ENCODE measurements around the gene FIBP. TPM values are rescaled to one million over a fixed set of nuclear protein-coding genes. Genes with fewer than 3 reads are reported as not detected.

The FIBP gene
- total RNA-seq, 4 donors from 2014 or later: 53.4 to 82.6 (median 75.9) TPM

DNA sequence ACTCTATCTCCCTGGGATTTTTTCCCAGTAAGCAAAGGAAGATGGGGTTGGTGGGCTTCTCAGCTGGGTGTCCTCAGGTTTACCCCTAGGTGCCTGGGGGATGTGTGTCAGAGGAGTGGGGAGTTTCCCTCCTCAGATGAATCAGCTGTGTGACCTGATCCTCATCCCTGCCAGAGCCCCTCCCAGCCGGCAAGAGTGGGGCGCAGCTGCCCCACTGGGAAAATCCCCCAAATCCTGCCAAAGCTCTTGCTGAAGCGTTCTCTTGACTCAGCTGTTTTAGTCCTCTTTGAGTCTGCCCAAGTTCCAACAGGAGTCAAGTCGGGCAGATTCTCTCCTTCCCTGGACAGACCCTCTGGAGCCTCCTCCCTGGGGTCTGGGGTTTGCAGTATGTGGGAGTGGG, 24.6 kb upstream of the FIBP start:
- DNase-seq: no peak
- H3K9me3 ChIP-seq: no peaks in the 10 kb centered on the region
- H3K4me1 ChIP-seq: peaks cover 22 to 41% (median 37%) of the 10 kb centered on the region in 4 donors
- in situ Hi-C loops (cut with MboI; ENCODE audit: low pct_ligation_motif_present in 1 of 4, low pct_unique_long_range_greater_than_20kb in 1 of 4, low sequenced_read_pairs in 3 of 4) (no loop called here), intact Hi-C loops (cut with DNase I; ENCODE audit: low total_unique reads) (no loop called here)
- H3K27me3 ChIP-seq: no peaks in the 10 kb centered on the region
- H3K36me3 ChIP-seq: no peaks in the 10 kb centered on the region
- H3K4me3 ChIP-seq: no peak overlapping the region
- TF ChIP-seq, protein P1, sequence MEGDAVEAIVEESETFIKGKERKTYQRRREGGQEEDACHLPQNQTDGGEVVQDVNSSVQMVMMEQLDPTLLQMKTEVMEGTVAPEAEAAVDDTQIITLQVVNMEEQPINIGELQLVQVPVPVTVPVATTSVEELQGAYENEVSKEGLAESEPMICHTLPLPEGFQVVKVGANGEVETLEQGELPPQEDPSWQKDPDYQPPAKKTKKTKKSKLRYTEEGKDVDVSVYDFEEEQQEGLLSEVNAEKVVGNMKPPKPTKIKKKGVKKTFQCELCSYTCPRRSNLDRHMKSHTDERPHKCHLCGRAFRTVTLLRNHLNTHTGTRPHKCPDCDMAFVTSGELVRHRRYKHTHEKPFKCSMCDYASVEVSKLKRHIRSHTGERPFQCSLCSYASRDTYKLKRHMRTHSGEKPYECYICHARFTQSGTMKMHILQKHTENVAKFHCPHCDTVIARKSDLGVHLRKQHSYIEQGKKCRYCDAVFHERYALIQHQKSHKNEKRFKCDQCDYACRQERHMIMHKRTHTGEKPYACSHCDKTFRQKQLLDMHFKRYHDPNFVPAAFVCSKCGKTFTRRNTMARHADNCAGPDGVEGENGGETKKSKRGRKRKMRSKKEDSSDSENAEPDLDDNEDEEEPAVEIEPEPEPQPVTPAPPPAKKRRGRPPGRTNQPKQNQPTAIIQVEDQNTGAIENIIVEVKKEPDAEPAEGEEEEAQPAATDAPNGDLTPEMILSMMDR (IDR thresholded peaks at IDR 0.05): no peak
- no peak for TF ChIP-seq EP300 (IDR thresholded peaks at IDR 0.05; ENCODE audit: low read depth)
- TF ChIP-seq POLR2A (IDR thresholded peaks at IDR 0.05): no peak
- TF ChIP-seq POLR2AphosphoS5 (IDR thresholded peaks at IDR 0.05): no peak
- no peak overlapping the region for H3K27ac ChIP-seq
- WGBS, 2 donors (ENCODE audit: low coverage in 1 of 2): 48% methylated on average over 4 of the region's 4 CpGs; no CpG with 5 or more reads in 1 of the 2 donors

DNA sequence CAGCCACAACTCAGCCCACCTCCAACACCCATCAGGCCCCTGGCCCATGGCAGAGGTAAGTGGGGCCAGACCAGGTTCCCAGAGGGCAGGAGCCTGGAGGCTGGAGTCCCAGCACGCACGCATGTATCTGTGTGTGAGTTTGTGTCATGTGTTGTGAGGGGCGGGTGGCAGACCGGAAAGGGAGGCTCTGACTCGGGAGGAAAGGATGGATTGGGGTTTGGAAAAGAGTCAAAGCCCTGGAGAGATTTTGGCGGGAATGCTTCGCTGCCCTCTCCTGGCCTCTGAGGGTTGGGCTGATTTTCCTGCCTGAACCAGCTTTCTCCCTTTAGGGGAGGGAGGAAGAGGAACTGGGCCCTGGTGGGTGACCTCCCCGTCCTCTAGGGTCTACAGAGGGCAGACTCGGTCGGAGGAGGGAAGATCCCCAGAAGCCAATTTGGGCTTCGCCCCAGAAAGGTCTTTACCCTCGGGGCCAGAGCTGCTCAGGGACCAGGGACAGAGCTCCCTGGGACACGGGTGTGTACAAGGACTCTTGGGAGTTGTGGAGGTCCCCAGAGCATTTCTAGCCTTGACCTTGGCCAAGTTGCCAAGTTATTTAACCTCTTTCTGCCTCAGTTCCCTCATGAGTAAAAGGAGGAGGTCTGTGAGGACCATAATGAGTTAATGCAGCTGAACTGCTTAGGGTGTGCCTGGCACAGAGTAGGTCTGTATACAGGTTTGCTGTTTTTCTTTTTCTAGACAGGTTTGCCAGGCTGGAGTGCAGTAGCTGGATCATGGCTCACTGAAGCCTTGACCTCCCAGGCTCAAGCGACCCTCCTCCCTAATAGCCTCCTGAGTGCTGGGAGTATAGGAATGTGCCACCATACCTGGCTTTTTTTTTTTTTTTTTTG, 23.7 kb upstream of the FIBP start:
- Histone ChIP-seq H3K36me3 (no peaks in the 10 kb centered on the region), H3K9me3 (no peaks in the 10 kb centered on the region), H3K4me1 (peaks cover 13 to 32% (median 28%) of the 10 kb centered on the region in 4 donors), H3K27ac (peak overlapping the region in 1 of 4 donors; percentile 8), H3K27me3 (no peaks in the 10 kb centered on the region), H3K4me3 (no peak overlapping the region)
- in situ Hi-C loops (cut with MboI; ENCODE audit: low pct_ligation_motif_present in 1 of 4, low pct_unique_long_range_greater_than_20kb in 1 of 4, low sequenced_read_pairs in 3 of 4): no loop called here
- TF ChIP-seq, protein P1 (IDR thresholded peaks at IDR 0.05): peak in 2 of 5 experiments; percentile 14 to 16
- TF ChIP-seq POLR2AphosphoS5 (IDR thresholded peaks at IDR 0.05) (peak in 2 of 3 donors; percentile 11 to 42), POLR2A (IDR thresholded peaks at IDR 0.05) (no peak), EP300 (IDR thresholded peaks at IDR 0.05; ENCODE audit: low read depth) (no peak)
- 31 to 35% methylated on average over 4 to 14 of the region's 14 CpGs for WGBS, 2 donors (ENCODE audit: low coverage in 1 of 2)
- DNase-seq: peak; percentile 40
- intact Hi-C loops (cut with DNase I; ENCODE audit: low total_unique reads): no loop called here

DNA sequence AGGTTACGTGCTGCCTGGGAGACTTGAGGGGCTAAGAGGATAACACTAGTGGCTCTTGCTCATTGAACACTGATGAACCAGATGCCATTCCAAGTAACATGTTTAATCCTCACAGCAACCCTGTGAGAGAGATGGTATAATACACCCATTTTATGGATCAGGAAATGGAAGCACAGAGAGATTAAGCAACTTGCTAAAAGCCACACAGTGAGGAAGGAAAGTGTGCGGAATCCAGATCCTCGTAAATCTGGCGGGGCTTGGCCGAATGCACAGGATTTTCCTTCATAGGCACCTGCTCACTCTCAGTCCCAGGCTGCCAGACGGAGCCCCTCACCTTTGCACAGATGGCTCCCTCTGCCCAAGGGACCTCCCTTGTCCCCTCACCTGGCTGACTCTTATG, 19.6 kb upstream of the FIBP start:
- intact Hi-C loops (cut with DNase I; ENCODE audit: low total_unique reads): no loop called here
- whole genome bisulfite sequencing, 2 donors (ENCODE audit: low coverage in 1 of 2): 75% methylated on average over 6 of the region's 6 CpGs; no CpG with 5 or more reads in 1 of the 2 donors
- no peak for DNase-seq

DNA sequence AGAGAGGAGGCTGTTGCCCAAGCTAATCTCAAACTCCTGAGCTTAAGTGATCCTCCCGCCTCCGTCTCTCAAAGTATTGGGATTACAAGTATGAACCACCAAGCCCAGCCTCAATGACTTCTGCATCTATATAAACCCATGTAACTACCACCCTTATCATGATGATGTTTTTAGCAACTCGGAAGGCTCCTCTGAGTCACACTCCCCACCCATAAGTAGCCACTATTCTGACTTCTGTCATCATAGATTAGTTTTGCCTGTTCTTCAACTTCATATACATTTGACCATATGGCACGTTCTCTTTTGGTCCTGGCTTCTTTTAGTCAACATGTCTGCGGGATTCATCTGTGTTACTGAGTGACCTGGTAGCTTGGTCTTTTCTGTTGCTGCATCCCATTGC, 18.3 kb upstream of the FIBP start:
- Histone ChIP-seq H3K4me1 (peaks cover 0 to 4% (median 4%) of the 10 kb centered on the region in 4 donors), H3K4me3 (no peak overlapping the region), H3K27ac (no peak overlapping the region), H3K36me3 (no peaks in the 10 kb centered on the region), H3K27me3 (no peaks in the 10 kb centered on the region), H3K9me3 (no peaks in the 10 kb centered on the region)
- intact Hi-C loops (cut with DNase I; ENCODE audit: low total_unique reads) (no loop called here), in situ Hi-C loops (cut with MboI; ENCODE audit: low pct_ligation_motif_present in 1 of 4, low pct_unique_long_range_greater_than_20kb in 1 of 4, low sequenced_read_pairs in 3 of 4) (no loop called here)
- no peak for DNase-seq
- 86 to 91% methylated on average over 4 to 5 of the region's 5 CpGs for WGBS, 2 donors (ENCODE audit: low coverage in 1 of 2)
- no peak for TF ChIP-seq POLR2A (IDR thresholded peaks at IDR 0.05)
- TF ChIP-seq POLR2AphosphoS5 (IDR thresholded peaks at IDR 0.05): no peak

More for the DNA sequence above, 19.6 kb upstream of the FIBP start:
- no peaks in the 10 kb centered on the region for H3K36me3 ChIP-seq
- no peak overlapping the region for H3K4me3 ChIP-seq
- no peaks in the 10 kb centered on the region for H3K9me3 ChIP-seq
- in situ Hi-C loops (cut with MboI; ENCODE audit: low pct_ligation_motif_present in 1 of 4, low pct_unique_long_range_greater_than_20kb in 1 of 4, low sequenced_read_pairs in 3 of 4): no loop called here
- no peaks in the 10 kb centered on the region for H3K27me3 ChIP-seq
- no peak for TF ChIP-seq POLR2A (IDR thresholded peaks at IDR 0.05)
- TF ChIP-seq POLR2AphosphoS5 (IDR thresholded peaks at IDR 0.05): no peak
- TF ChIP-seq EP300 (IDR thresholded peaks at IDR 0.05; ENCODE audit: low read depth): no peak
- H3K27ac ChIP-seq: no peak overlapping the region
- peaks cover 0 to 11% (median 9%) of the 10 kb centered on the region in 4 donors for H3K4me1 ChIP-seq

DNA sequence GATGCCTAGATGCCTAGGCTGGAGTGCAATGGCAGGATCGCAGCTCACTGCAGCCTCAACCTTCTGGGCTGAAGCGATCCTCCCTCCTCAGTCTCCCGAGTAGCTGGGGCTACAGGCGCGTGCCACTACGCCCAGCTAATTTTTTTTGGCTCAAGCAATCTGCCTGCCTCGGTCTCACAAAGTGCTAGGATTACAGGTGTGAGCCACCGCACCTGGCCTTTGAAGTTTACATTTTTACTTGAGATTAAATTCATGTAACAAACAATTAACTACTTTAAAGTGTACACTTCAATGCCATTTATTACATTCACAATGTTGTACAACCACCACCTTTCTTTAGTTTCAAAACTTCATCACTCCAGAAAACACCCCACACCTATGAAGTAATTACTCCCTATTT, 15.4 kb upstream of the FIBP start:
- in situ Hi-C loops (cut with MboI; ENCODE audit: low pct_ligation_motif_present in 1 of 4, low pct_unique_long_range_greater_than_20kb in 1 of 4, low sequenced_read_pairs in 3 of 4): no loop called here
- Histone ChIP-seq H3K27ac (no peak overlapping the region), H3K9me3 (no peaks in the 10 kb centered on the region), H3K4me1 (peaks cover 6 to 21% (median 19%) of the 10 kb centered on the region in 4 donors), H3K4me3 (no peak overlapping the region), H3K27me3 (peaks cover 15% of the 10 kb centered on the region), H3K36me3 (no peaks in the 10 kb centered on the region)
- intact Hi-C loops (cut with DNase I; ENCODE audit: low total_unique reads): no loop called here
- TF ChIP-seq POLR2AphosphoS5 (IDR thresholded peaks at IDR 0.05) (no peak), POLR2A (IDR thresholded peaks at IDR 0.05) (no peak), EP300 (IDR thresholded peaks at IDR 0.05; ENCODE audit: low read depth) (no peak)
- no peak for DNase-seq
- 42 to 60% methylated on average over 2 to 8 of the region's 8 CpGs for WGBS, 2 donors (ENCODE audit: low coverage in 1 of 2)
